HG03442 (cell line): Measurements from ENCODE around the gene IFT88.

Experiments
- ATAC-seq: cut with Tn5 transposase; IDR thresholded peaks from one replicate; pipeline ENCODE4 v1.9.1; 2021; ENCODE audit warnings: mild to moderate bottlenecking, moderate library complexity; ENCODE audit not compliant: unreplicated experiment

The IFT88 gene

GRCh38 chr13:20566898-20567874 lies at the start of gene IFT88:
Gene IFT88 (plus strand): TSS chr13:20567157. CDS start chr13:20574386, 7,229 bp downstream.
- peak; percentile 78 for ATAC-seq

- ATAC-seq: no peak
Measured at GRCh38 chr13:20518660-20519100, 48.3 kb upstream of the IFT88 start.

DNA sequence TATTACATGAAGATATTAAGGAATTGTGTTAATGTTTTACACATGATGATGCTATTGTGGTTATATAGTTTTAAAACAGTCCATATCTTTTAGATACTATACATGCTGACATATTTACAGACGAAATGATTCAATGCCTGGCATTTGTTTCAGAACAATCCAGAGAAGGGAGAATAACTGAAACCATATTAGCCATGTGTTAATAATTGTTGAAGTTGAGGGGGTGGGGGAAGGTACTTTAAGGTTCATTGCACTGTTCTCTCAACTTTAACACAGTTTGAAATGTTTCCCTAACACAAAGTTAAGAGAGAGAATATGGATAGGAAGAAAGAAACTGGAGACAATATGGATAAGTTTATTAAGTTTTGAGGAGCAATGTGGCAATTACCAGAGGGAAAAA lies 47.1 kb upstream of the IFT88 start:
- ATAC-seq: no peak

DNA sequence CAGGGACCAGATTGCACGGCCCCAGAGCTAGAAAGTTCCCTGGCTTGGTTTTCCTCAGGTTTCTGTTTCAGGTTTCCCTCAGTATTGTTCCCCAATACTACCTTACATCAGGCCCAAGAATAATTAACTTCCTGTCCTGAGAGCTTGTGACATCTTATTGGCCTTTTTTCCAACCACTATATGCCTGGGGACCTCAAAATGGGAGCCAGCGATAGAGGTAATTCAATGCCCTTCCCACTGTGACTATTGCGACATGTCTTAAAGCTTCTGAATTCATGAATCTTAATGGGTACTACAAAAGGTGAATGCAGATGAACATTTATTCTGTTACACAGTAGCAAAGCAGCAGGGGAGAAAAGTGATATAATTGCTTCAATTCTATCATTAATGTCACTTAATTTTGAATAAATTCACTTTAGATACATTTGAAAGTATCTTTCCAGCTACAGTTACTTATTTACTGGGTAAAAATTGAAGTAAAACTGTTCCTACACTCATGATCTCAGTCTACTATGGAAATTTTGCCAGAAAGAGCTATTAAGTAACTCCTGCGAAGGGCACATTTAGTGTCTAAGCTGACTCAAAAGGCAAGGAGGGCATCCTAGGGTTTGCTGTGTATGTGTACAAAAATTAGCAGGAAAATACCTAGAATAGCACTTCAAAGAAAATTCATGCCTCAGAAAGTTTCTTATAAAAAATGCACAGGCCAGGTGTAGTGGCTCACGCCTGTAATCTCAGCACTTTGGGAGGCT lies 45.4 kb upstream of the IFT88 start:
- ATAC-seq: no peak

DNA sequence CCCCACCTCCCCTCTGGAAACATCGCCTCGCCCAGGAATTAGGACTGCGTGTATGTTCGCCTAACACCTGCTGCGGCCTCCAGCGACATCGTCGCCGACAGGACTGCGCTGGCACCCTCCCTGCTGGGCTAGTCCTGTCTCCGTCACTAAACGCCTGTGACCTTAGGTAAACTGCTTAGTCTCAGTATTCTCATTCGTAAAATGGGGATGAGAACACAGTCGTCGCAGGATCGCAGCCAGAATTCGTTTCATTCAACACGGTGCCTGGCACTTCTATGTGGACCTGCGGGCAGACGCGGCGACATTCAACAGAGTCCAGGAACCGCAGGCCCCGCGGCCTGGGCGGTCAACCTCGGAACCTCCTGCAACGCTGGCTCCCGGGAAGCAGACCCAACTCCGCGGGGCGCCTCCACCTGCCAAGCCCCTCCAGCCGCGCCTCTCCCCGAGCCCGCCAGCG lies 41.8 kb upstream of the IFT88 start:
- peak; percentile 20 for ATAC-seq

- peak; percentile 74 for ATAC-seq
Measured at GRCh38 chr13:20525601-20526544, 41.1 kb upstream of the IFT88 start, which contains the start of gene CRYL1. Gene CRYL1 (minus strand): TSS chr13:20525857. CDS start chr13:20525794, 63 bp downstream.

GRCh38 chr13:20526664-20527063 lies 40.3 kb upstream of the IFT88 start:
- no peak for ATAC-seq

- no peak for ATAC-seq
Measured at GRCh38 chr13:20528452-20528851, 38.5 kb upstream of the IFT88 start.

DNA sequence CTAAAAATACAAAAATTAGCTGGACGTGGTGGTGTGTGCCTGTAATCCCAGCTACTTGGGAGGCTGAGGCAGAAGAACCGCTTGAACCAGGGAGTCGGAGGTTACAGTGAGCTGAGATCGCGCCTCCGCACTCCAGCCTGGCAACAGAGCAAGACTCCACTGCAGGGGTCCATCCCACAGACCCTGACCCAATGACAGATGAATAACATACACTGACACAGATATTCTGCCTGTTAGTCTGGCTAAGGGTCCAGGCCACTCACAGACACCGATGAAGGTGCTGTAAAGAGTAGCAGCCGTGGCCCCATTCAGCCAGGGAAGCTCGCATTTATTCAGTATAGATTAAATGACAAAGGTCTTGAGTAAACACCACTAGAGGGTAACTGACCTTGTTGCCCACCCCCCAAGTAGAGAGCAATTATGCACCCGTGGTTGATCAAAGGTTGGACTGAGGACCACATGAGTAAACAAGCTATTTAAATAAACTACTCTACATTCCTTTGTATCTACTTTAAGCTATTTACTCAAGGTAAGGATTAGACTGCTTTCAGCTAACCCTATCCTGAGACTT lies 32.8 kb upstream of the IFT88 start:
- ATAC-seq: no peak

- no peak for ATAC-seq
Measured at GRCh38 chr13:20536992-20537391, 30.0 kb upstream of the IFT88 start.

DNA sequence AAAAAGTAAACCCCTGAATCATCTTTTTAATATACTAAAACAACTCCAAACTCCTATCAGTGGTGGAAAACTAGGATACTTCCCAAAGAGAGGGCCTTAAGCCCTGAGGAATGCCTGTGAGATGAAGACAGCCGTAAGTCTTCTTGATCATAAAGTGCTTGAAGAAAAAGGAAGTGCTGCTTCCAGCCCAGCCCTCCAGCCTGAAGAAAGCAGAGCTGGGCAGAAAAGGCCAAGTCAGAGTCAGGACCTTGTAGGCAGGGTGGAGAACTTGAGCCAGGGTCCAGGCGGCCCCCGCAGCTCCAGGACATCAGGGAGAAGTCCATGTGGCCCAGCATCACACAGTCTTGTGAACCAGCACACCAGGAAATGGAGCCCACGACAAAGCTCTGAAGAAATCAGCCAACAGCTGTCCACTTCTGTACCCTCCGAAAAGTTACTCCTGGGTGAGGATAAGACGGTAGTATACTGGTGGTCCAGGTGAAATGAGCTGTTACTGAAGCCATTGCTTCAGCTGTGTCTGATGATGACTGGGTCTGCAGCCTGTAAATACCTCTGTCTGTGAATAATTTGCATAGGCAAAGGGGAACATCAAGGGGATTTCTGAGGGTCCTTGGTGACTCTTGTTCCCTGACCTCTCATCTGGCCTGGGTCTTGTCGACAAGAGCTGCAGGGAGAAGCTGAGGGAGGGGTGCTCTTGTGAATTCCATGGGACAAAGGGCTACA lies 22.6 kb upstream of the IFT88 start:
- ATAC-seq: no peak

GRCh38 chr13:20546556-20546955 lies 20.4 kb upstream of the IFT88 start:
- no peak for ATAC-seq

GRCh38 chr13:20547479-20547908 lies 19.5 kb upstream of the IFT88 start:
- ATAC-seq: no peak

- ATAC-seq: no peak
Measured at GRCh38 chr13:20550799-20551198, 16.2 kb upstream of the IFT88 start.

- ATAC-seq: no peak
Measured at GRCh38 chr13:20553311-20553710, 13.6 kb upstream of the IFT88 start.

DNA sequence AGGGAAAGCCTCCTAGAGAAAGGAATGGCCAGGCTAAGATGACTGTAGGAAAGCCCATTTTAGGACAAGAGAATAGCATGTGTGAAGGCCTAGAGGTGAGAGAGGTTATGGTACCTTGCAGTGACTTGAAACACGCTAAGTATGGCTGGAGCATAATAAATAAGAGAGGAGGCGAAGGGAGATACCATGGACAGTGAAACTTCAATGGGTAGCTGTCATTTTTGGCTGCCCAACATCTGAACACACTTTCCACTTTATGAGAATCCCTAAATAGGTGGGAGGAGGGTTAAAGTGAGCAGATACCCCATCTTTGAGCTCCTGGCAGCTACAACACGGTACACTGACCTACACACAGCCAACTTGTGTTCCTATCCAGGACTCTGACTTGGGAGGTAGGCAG lies 8.0 kb upstream of the IFT88 start:
- ATAC-seq: no peak

DNA sequence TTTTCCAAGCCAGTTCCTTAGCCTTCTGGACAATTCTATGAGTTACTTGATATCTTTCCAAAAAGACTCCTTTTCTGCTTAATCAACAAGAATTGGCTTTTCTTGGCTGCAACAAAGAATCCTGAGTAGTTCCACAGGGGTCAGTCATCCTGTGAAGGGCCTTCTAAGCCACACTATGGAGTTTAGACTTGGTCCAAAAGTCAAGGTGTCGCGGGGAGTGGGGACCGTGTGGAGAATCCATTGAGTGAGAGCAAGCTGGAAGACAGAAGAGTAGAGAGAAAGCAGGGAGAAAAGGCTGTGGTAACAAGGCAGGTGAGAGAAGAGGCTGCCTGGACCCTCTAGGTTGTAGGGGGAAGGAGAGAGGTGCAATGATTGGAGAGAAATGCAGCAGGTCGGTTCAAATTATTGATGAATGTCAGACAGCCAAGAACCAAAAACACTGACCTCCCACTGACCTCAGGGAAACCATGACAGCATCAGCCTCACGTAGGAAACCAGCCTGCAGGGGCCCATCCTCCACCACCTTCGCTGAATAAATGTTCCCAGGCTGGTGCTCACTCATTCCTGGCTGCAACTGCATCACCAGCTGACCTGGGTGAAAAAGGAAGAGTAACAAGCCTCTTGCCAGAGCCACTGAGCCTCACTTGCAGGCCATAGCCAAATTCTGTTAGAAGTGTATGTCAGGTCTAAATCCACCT lies 7.1 kb upstream of the IFT88 start:
- no peak for ATAC-seq

- no peak for ATAC-seq
Measured at GRCh38 chr13:20561741-20562140, 5.2 kb upstream of the IFT88 start.
